HepG2 (cell line): ENCODE data around the gene DAZAP1. TPM values are rescaled to one million over a fixed set of nuclear protein-coding genes. Genes with fewer than 3 reads are reported as not detected.

Source experiments
- DBP ChIP-seq: sonication (generic); formaldehyde crosslinking; IDR thresholded peaks from 2 replicates; pipeline ENCODE4 v1.4.0; 2020; ENCODE audit warnings: missing genetic modification reagents; ENCODE audit errors: not compliant biosample characterization
- ELF3 ChIP-seq: IDR thresholded peaks from 2 replicates; pipeline ENCODE4 v1.6.1; 2016; ENCODE audit warnings: missing genetic modification reagents, missing compliant biosample characterization
- HES4 ChIP-seq: sonication (generic); formaldehyde crosslinking; IDR thresholded peaks from 2 replicates; pipeline ENCODE4 v1.9.0; 2021; ENCODE audit warnings: mild to moderate bottlenecking, missing genetic modification reagents, borderline replicate concordance
- KDM5B ChIP-seq: sonication (generic); formaldehyde crosslinking; IDR thresholded peaks from 2 replicates; pipeline ENCODE4 v1.4.0; 2020; ENCODE audit warnings: missing genetic modification reagents, mild to moderate bottlenecking, borderline replicate concordance
- PAX8 ChIP-seq: sonication (generic); formaldehyde crosslinking; IDR thresholded peaks from 2 replicates; pipeline ENCODE4 v1.8.0; 2022; ENCODE audit warnings: mild to moderate bottlenecking, missing genetic modification reagents, borderline replicate concordance
- PHF21A ChIP-seq: sonication (generic); formaldehyde crosslinking; IDR thresholded peaks from 2 replicates; pipeline ENCODE4 v1.5.0; 2020; ENCODE audit warnings: mild to moderate bottlenecking, missing genetic modification reagents
- REST ChIP-seq, 2 experiments: IDR thresholded peaks; 2 replicates each; pipeline ENCODE4 v1.6.1; 2011 to 2012; ENCODE audit warnings: low read length in 2 of 2, borderline replicate concordance in 1 of 2, low read depth in 1 of 2, mild to moderate bottlenecking in 1 of 2, moderate library complexity in 1 of 2
- STAT5B ChIP-seq: sonication (generic); formaldehyde crosslinking; IDR thresholded peaks from 2 replicates; pipeline ENCODE4 v1.4.0; 2020; ENCODE audit warnings: missing genetic modification reagents
- TARDBP ChIP-seq: sonication (generic); formaldehyde crosslinking; IDR thresholded peaks from 2 replicates; pipeline ENCODE4 v1.8.0; 2022; ENCODE audit warnings: mild to moderate bottlenecking, missing genetic modification reagents
- ZC3H4 ChIP-seq: sonication (generic); formaldehyde crosslinking; IDR thresholded peaks from 2 replicates; pipeline ENCODE4 v1.4.0; 2020; ENCODE audit warnings: missing genetic modification reagents, borderline replicate concordance
- ZNF101 ChIP-seq: sonication (generic); formaldehyde crosslinking; IDR thresholded peaks from 2 replicates; pipeline ENCODE4 v1.4.0; 2020; ENCODE audit warnings: mild to moderate bottlenecking, low read depth, missing genetic modification reagents, borderline replicate concordance
- ZNF18 ChIP-seq: sonication (generic); formaldehyde crosslinking; IDR thresholded peaks from 2 replicates; pipeline ENCODE4 v1.8.0; 2022; ENCODE audit warnings: mild to moderate bottlenecking, missing genetic modification reagents; ENCODE audit not compliant: insufficient replicate concordance
- ZNF646 ChIP-seq: sonication (generic); formaldehyde crosslinking; IDR thresholded peaks from 2 replicates; pipeline ENCODE4 v1.9.0; 2021; ENCODE audit warnings: mild to moderate bottlenecking, missing genetic modification reagents
- ZNF709 ChIP-seq: sonication (generic); formaldehyde crosslinking; IDR thresholded peaks from 2 replicates; pipeline ENCODE4 v1.5.0; 2020; ENCODE audit warnings: mild to moderate bottlenecking, missing genetic modification reagents
- polyA plus RNA-seq, 8 experiments: library from polyadenylated mRNA; depleted of rRNA in 3 of 8; stranded (reverse) in 7 of 8; unstranded in 1 of 8; fragments of >200 nt; fragmentation: Illumina TruSeq in 4 of 8; extraction: Trizol in 4 of 8; gene quantifications; 2 replicates each; pipeline versions ENCODE4 v1.2.1 to v1.2.3, GENCODE V29; 2011 to 2016; ENCODE audit warnings: low read depth in 4 of 8, missing spikeins in 1 of 8, mixed read lengths in 1 of 8; ENCODE audit not compliant: insufficient read depth in 1 of 8
- total RNA-seq, 5 experiments: library from RNA; depleted of rRNA; stranded (reverse); fragments of >200 nt; fragmentation: Illumina TruSeq; extraction: Trizol; gene quantifications; 2 replicates each; pipeline ENCODE4 v1.2.3, GENCODE V29; 2016; ENCODE audit warnings: low read depth in 1 of 5

The DAZAP1 gene
- total and polyA plus RNA-seq, 2 of the 13 experiments (the other 11 are each of a cell fraction or from before 2014, with no cell fraction given): 63.3 to 79.2 TPM

GRCh38 chr19:1383312-1384084, 23.9 kb upstream of the DAZAP1 start, which contains the start of gene NDUFS7 (continued):
- TF ChIP-seq ZNF646 (CRISPR knock-in tag) (peak; percentile 77; the same call in 1 of the 2 replicates), ZNF18 (peak; percentile 68), ZNF709 (CRISPR knock-in tag) (peak; percentile 96), ZC3H4 (CRISPR knock-in tag) (no peak), TARDBP (CRISPR knock-in tag) (peak; percentile 98), DBP (CRISPR knock-in tag) (peak; percentile 96), HES4 (CRISPR knock-in tag) (peak; percentile 93), ZNF101 (peak; percentile 89; the same call in 1 of the 2 replicates), ELF3 (CRISPR knock-in tag) (peak; percentile 75), REST (IDR thresholded peaks at IDR 0.05; ENCODE audit: borderline replicate concordance in 1 of 2, low read depth in 1 of 2, low read length in 2 of 2) (peak in 1 of 2 experiments; percentile 68; a peak in 1 of 4 replicates), PAX8 (peak; percentile 88), STAT5B (CRISPR knock-in tag) (peak; percentile 21), KDM5B (peak; percentile 97; the same call in 1 of the 2 replicates), PHF21A (CRISPR knock-in tag) (peak; percentile 98)
